Measurements from ENCODE around the gene BCAS3.

GRCh38 chr17:60959011-60959410 is 281.4 kb downstream of the BCAS3 start:
- no peak for TF ChIP-seq CTCF (IDR thresholded peaks at IDR 0.05)
- TF ChIP-seq ZFX (IDR thresholded peaks at IDR 0.05; ENCODE audit: borderline replicate concordance) = no peak
